Sigmoid colon (tissue), 7 donors: ENCODE measurements around the gene SMARCA2. TPM values are rescaled to one million over a fixed set of nuclear protein-coding genes. Genes with fewer than 3 reads are reported as not detected.

Source experiments
- DNase-seq: peaks from one replicate; pipeline ENCODE4 v3.0.0-alpha.2; 2019
- H3K27ac ChIP-seq, 4 donors: fragments of 200-600 bp; sonication (generic); one replicate each; pipeline ENCODE4 v1.5.1; 2016 to 2019; ENCODE audit warnings: mild to moderate bottlenecking in 1 of 4
- H3K27me3 ChIP-seq, 3 donors: fragments of 200-600 bp; sonication (generic); one replicate each; pipeline ENCODE4 v1.5.1; 2019; ENCODE audit warnings: mild to moderate bottlenecking in 1 of 3
- H3K36me3 ChIP-seq, 4 donors: fragments of 200-600 bp; sonication (generic); one replicate each; pipeline ENCODE4 v1.5.1; 2016 to 2019
- H3K4me1 ChIP-seq, 4 donors: fragments of 200-600 bp; sonication (generic); one replicate each; pipeline ENCODE4 v1.5.1; 2017 to 2019
- H3K4me3 ChIP-seq, 4 donors: fragments of 200-600 bp; sonication (generic); one replicate each; pipeline ENCODE4 v1.5.1; 2017 to 2019; ENCODE audit warnings: mild to moderate bottlenecking in 2 of 4, moderate library complexity in 1 of 4
- H3K9me3 ChIP-seq, 4 donors: fragments of 200-600 bp in 3 of 4; sonication (generic) in 3 of 4; one replicate each; pipeline versions ENCODE4 v1.5.1 to v1.6.1; 2013 to 2019
- CTCF ChIP-seq, 4 experiments: fragments of 450-650 bp in 3 of 4; fragments of 200-600 bp in 1 of 4; IDR thresholded peaks; one replicate each; pipeline ENCODE4 v1.5.1; 2016 to 2019; ENCODE audit warnings: antibody characterized with exemption in 4 of 4, mild to moderate bottlenecking in 3 of 4, moderate library complexity in 2 of 4
- EP300 ChIP-seq, 4 donors: sonication (generic); formaldehyde crosslinking; IDR thresholded peaks; one replicate each; pipeline ENCODE4 v1.6.1; 2017; ENCODE audit warnings: antibody characterized with exemption in 4 of 4
- POLR2A ChIP-seq, 2 donors: fragments of 450-650 bp; IDR thresholded peaks; one replicate each; pipeline ENCODE4 v1.6.1; 2016; ENCODE audit warnings: antibody characterized with exemption in 2 of 2, mild to moderate bottlenecking in 2 of 2, moderate library complexity in 2 of 2
- POLR2AphosphoS5 ChIP-seq, 4 donors: sonication (generic); formaldehyde crosslinking; IDR thresholded peaks; one replicate each; pipeline ENCODE4 v1.6.1; 2017; ENCODE audit warnings: antibody characterized with exemption in 4 of 4
- WGBS, 2 donors: extraction: QIAGEN DNeasy Blood & Tissue Kit; methylation state at CpG; one replicate each; pipeline ENCODE4 v1.1.7; 2013; 5-methylcytosine and 5-hydroxymethylcytosine counted together
- intact Hi-C: fragments of 100-400 bp; cut with DNase I; formaldehyde crosslinking; loops from one replicate; pipeline ENCODE4 v1.15.1; 2023
- polyA plus RNA-seq, 3 donors: library from polyadenylated mRNA; stranded (reverse); fragments of 200-250 nt; gene quantifications; one replicate each; pipeline ENCODE4 v1.2.3, GENCODE V29; 2013
- small RNA-seq, 3 donors: library from RNA; depleted of rRNA; stranded (forward); fragments of <200 nt; gene quantifications; one replicate each; pipeline ENCODE3, GENCODE V24; 2016
- total RNA-seq, 4 donors: library from RNA; depleted of rRNA; stranded (reverse); fragments of >200 nt; gene quantifications; one replicate each; pipeline ENCODE4 v1.1.0, GENCODE V29; 2016
- donor health status: healthy with polysubstance abuse.
- donor health status: Bipolar disorder and iron deficiency.
- donor health status: healthy.

Gene SMARCA2
- total and polyA plus RNA-seq, 7 donors, result 32.1 to 209 (median 75.0) TPM

DNA sequence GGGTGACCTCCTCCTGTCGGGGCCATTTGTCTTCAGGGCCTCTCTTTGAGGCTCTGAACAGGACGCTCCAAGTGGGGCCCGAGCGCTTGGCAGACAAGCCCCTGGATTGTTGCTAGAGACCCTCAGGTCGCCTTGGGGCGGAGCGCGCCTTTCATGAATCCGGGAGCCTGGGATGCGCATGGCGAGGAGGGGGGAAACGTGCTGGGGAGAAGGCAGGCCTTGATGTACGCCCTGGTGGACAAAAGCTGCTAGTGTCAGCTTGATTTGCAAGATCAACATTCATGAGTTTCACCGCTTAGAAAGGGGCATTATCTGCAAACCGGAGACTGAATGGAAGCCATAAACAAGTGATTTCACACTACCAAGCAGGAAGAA is 226.3 kb downstream of the SMARCA2 start:
- H3K4me3 ChIP-seq, result peak overlapping the region; percentile 16 to 53 (median 47)
- no peaks in the 10 kb centered on the region for H3K27me3 ChIP-seq
- TF ChIP-seq CTCF (IDR thresholded peaks at IDR 0.05), result peak in 1 of 4 experiments; percentile 25
- TF ChIP-seq EP300 (IDR thresholded peaks at IDR 0.05), result peak in 1 of 4 donors; percentile 11
- TF ChIP-seq POLR2AphosphoS5 (IDR thresholded peaks at IDR 0.05), result no peak
- no peak for TF ChIP-seq POLR2A (IDR thresholded peaks at IDR 0.05)
- no peaks in the 10 kb centered on the region for H3K36me3 ChIP-seq
- H3K27ac ChIP-seq, result peak overlapping the region in 3 of 4 donors; percentile 62 to 76 (median 64)
- DNase-seq, result no peak
- H3K9me3 ChIP-seq, result peaks cover 0 to 4% (median 0%) of the 10 kb centered on the region in 4 donors
- 39 to 58% methylated on average over 15 of the region's 15 CpGs for WGBS, 2 donors
- intact Hi-C loops, result loop anchor here (5.0 to 10.0 kb wide), 2 partner anchors 383 to 601 kb away; partner anchors contain the start of genes PUM3 and VLDLR
- H3K4me1 ChIP-seq, result peaks cover 2 to 22% (median 12%) of the 10 kb centered on the region in 4 donors

GRCh38 chr9:2241836-2242741 is 226.9 kb downstream of the SMARCA2 start:
- peak overlapping the region; percentile 16 to 53 (median 47) for H3K4me3 ChIP-seq
- peaks cover 0 to 4% (median 0%) of the 10 kb centered on the region in 4 donors for H3K9me3 ChIP-seq
- peak overlapping the region; percentile 62 to 76 (median 64) for H3K27ac ChIP-seq
- H3K36me3 ChIP-seq, result no peaks in the 10 kb centered on the region
- H3K27me3 ChIP-seq, result no peaks in the 10 kb centered on the region
- peaks cover 2 to 22% (median 12%) of the 10 kb centered on the region in 4 donors for H3K4me1 ChIP-seq
- intact Hi-C loops, result loop anchor here (5.0 to 10.0 kb wide), 2 partner anchors 383 to 600 kb away; partner anchors contain the start of genes PUM3 and VLDLR
- peak; percentile 90 for DNase-seq
- TF ChIP-seq CTCF (IDR thresholded peaks at IDR 0.05), result no peak
- TF ChIP-seq EP300 (IDR thresholded peaks at IDR 0.05), result no peak
- TF ChIP-seq POLR2AphosphoS5 (IDR thresholded peaks at IDR 0.05), result peak in 3 of 4 donors; percentile 30 to 69 (median 55)
- TF ChIP-seq POLR2A (IDR thresholded peaks at IDR 0.05), result no peak
- 0 to 2% methylated on average over 38 of the region's 38 CpGs for WGBS, 2 donors

GRCh38 chr9:2242831-2243330 is 227.7 kb downstream of the SMARCA2 start:
- 30 to 51% methylated on average over 11 of the region's 11 CpGs for WGBS, 2 donors
- H3K4me1 ChIP-seq, result peaks cover 2 to 22% (median 12%) of the 10 kb centered on the region in 4 donors
- DNase-seq, result no peak
- H3K9me3 ChIP-seq, result peaks cover 0 to 4% (median 0%) of the 10 kb centered on the region in 4 donors
- peak overlapping the region; percentile 16 to 53 (median 47) for H3K4me3 ChIP-seq
- no peaks in the 10 kb centered on the region for H3K36me3 ChIP-seq
- H3K27ac ChIP-seq, result peak overlapping the region in 3 of 4 donors; percentile 62 to 76 (median 64)
- no peaks in the 10 kb centered on the region for H3K27me3 ChIP-seq
- intact Hi-C loops, result loop anchor here (5.0 to 10.0 kb wide), 2 partner anchors 382 to 599 kb away; partner anchors contain the start of genes PUM3 and VLDLR
- no peak for TF ChIP-seq EP300 (IDR thresholded peaks at IDR 0.05)
- TF ChIP-seq CTCF (IDR thresholded peaks at IDR 0.05), result no peak
- no peak for TF ChIP-seq POLR2AphosphoS5 (IDR thresholded peaks at IDR 0.05)

Small RNA genes within 50 kb of the gene (small RNA-seq; reads per million reads assigned to genes)
- gene RN7SL592P (0 reads per million in 3 donors), gene RNU2-25P (0 to 0.06 (median 0) reads per million in 3 donors)
